Forelimb muscle (tissue), 1 donor: Measurements from ENCODE around the gene NBAS. TPM values are rescaled to one million over a fixed set of nuclear protein-coding genes. Genes with fewer than 3 reads are reported as not detected.
"Not testable (repeated sequence)": the region's sequence is repeated elsewhere in the genome, so short reads cannot be mapped to it uniquely, and the experiment has no call there.

ENCODE experiments used
- DNase-seq: peaks from one replicate; pipeline ENCODE4 v3.0.0-alpha.2; 2013; ENCODE audit warnings: low read depth
- polyA plus RNA-seq: library from polyadenylated mRNA; unstranded; fragments of 120-200 nt; gene quantifications from one replicate; pipeline ENCODE4 v1.2.1, GENCODE V29; 2013; ENCODE audit not compliant: insufficient read length

The NBAS gene
- polyA plus RNA-seq, 1 donor = 37.5 TPM

DNA sequence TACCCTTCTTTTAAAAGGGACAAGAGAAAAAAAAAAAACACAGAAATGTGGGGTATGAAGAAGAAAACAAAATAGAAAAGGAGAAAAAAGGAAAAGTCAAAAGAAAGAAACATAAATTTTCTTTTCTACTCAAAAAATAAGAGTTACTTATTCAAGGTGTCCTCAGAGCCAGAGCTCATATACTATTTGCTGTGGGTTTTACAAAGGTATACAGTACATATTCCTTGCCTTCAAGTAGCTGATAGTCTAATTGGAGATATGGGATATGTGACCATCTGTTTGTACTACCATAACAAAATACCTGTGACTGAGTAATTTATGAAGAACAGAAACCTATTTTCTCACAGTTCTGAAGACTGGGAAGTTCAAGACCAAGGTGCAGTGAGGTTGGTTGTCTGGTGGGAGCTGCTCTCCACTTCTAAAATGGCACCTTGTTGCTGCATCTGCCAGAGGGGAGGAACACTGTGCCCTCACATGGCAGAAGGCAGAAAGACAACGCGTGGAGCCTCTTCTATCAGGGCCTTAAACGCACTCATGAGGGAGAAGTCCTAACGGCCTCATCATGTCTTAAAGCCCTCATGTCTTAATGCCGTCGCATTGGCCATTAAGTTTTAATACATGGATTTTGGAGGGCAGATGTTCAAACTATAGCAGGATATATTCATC is 33.9 kb downstream of the NBAS start:
- DNase-seq = no peak

DNA sequence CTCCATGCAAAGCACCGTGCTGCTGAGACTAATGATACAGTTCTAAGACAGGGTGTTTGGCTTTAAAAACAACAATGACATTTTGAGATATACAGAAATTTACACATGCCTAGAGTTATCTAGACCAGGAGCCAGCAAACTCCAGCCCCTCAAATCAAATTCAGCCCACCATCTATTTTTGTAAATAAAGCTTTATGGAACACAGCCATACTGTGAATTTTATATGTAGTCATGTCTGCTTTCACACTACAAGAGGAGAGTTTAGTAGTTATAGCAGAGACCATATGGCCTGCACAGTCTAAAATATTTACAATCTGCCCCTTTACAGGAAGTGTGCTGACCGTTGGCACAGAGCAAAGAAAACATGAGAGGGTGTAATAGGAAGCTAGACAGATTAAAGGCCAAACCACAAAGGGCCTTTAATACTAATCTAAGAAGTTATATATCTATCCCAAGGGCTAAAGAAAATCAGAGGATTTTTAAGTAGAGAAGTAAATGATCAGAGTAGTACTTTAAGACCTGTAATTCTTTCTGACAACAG is 39.4 kb downstream of the NBAS start:
- DNase-seq = no peak

DNA sequence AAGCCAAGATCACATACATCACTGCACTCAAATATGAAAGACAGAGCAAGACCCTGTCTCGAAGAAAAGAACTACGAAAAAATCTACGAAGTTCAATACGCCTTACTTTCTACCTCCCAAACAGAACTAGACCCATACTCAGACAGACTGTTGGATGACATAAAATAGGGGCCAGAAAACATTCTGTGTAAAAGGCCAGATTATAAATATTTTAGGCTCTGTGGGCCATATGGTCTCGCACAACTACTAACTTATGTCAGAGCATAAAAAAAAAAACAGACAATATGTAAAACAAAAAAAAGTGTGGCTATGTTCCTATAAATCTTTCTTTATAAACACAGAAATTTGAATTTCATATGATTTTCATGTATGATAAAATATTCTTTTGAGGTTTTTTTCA is 40.8 kb downstream of the NBAS start:
- no peak for DNase-seq

DNA sequence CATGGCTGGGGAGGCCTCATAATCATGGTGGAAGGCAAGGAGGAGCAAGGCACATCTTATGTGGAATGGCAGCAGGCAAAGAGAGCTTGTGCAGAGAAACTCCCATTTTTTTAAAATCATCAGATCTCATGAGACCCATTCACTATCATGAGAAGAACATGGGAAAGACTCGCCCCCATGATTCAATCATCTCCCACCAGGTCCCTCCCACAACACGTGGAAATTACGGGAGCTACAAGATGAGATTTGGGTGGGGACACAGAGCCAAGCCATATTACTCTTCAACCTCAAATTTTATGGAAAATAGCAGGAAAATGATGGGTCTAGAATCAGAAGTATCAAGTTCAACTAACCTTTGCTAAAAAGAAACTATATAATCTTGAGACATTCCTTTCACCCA is 42.4 kb downstream of the NBAS start:
- DNase-seq = not testable (repeated sequence)

DNA sequence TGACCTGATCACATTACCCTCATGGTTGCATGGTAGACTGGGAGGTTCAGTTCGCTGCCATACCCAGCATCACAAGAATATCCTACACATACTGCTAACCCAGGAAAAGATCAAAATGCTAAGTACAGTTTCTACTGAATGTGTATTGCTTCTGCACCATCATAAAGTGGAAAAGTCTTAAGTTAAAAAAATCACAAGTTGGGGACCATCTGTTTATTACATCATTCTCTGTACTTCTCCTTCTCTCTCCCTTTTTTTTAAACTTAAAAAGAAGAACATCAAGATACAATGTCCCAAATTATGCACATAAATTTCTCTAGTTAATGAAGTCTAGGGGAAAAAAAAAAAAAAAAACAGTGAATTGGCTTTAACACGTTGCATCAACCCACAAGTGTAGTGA is 43.3 kb downstream of the NBAS start:
- no peak for DNase-seq

DNA sequence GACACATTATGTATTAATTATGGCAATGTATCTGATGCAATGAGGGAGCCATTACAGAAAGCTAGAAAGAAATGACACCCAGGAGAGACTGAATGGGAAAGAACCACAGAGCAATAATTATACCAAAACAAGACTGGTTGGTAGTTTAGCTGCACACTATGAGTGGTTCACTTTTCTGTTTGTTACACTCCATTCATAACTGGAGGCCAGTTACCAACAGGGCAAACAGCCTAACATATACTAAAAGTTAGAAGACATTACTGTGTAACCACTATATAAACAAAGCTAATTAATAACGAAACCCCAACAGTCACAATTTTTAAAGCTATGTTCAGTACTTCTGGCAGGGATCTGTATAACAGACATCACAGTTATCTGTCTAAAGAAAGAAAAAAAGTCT is 49.4 kb downstream of the NBAS start:
- no peak for DNase-seq

DNA sequence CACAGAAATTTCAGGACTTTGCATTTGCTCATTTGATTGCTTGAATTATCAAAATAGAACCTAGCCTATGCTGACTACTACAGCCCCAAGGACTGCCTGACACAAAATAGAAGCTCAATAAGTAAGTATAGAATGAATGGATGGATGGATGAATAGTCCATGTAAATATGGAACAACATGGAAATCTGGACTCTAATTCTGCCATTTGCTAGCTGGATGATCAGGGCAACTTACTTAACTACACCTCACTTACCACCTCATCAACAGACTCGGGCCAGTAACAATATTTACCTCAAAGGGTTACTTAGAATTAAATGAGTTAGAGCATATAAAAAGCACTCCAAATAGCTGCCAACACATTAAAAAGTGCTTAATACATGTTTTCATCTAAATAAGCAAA is 50.6 kb downstream of the NBAS start:
- DNase-seq = no peak

DNA sequence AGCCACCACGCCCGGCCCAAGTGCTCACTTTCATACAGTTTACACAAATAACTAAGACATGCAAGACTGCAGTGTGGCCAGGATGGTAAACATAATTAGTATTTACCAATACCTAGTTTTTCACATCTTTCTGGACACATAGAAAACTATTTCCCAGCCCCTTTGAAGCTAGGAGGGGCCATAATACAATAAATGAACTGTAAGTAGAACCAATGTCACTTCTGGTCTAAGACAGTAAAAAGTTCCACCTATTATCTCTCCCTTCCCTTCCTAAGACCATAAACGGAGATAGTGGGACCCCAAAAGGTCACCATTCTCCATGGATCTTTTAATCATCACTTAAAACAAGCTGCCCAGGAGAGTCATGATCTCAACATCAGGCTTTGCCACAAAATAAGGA is 51.0 kb downstream of the NBAS start:
- no peak for DNase-seq

DNA sequence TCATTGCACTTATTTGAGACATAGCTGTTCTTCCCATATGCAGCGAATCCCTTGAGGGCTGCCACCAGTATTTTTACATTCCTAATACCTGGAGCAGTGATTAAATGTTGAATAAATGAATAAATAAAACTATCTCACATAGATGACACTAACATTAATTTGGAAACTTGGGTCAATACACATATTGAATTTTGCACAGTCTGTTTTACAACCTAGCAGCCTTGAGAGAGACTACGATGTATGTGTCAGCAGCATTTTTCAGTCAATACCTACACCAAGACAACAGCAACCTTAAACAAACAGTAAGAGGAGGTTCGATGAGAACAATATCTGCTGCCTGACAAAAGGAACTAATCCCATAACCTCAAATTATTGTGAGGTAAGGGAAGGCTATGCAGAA is 53.4 kb downstream of the NBAS start:
- no peak for DNase-seq

DNA sequence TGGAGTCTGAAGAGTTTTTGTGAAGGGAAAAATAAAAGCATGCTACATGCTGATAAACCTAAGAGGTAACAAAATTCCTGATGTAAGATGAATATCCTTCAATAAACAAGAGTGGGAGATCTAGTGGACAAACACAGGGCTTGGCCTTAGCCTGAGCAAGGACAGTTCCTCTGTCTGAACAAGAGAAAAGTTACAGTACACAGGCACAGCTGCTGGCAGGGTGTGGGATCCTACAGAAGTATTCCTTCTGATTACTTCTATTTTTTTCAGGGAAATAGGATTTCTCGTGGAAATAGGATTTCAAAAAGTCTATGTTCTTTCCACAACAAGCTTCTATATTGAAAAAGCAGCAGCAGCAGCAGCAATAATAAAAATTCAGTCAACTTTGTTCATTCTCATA is 54.1 kb downstream of the NBAS start:
- no peak for DNase-seq

DNA sequence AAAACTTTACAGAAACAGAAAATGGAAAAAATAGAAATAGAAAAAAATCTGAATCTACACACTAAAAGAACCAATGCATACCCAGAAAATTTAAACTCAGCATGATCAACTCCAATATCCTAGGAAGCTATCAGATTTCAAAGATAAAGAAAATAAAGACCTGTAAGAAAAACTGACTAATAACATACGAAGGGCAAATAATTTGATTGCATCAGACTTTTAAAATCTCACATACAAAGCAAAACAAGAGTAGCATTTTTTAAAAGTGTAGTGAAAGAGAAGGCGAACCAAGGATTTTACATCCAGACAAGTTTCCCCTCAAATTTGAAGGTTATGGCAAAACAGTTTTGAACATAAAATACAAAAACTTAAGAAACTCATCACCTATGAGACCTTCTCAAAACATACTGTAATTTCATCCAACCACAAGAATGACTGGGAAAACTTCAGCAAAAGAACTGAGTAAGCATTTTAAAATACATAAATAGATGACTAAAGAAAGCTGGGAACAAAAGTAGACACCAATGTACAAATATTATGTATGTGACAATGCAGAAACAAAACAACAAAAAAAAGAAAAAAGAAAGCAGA is 54.8 kb downstream of the NBAS start:
- DNase-seq = no peak

DNA sequence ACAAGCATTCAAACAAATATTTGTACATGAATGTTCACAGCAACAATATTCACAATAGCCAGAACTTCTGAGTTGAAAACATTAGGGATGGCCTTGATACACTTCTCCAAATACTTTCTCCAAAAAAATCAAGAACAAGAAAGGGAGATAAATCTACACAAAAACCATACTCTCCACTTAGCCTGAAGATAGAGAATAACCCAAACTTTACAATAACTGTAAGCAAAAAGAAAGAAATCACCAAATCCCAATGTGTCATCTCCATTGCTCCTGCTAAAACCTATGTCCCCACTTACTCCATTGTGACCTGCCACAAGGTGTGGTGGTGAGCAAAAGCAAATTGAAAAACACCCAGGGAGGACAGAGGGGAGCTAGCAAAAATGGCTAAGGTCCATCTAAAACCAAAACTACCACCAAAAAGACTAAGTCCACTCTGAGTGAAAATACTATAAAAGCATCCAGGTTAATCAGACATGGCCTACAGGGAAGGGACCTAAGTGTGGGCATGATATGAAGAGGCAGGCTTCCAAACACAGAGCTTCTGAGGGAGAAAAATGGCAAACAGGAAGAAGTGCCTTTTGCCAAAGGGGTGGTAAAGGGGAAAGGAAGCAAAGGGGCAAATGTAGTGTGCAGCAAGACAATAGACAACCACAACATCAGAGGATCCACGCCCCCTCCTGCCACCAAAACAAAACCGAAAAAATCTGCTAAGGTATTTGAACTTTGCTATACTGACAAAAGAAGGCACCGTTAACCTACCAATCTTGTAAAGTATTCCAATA is 56.1 kb downstream of the NBAS start:
- DNase-seq = no peak

DNA sequence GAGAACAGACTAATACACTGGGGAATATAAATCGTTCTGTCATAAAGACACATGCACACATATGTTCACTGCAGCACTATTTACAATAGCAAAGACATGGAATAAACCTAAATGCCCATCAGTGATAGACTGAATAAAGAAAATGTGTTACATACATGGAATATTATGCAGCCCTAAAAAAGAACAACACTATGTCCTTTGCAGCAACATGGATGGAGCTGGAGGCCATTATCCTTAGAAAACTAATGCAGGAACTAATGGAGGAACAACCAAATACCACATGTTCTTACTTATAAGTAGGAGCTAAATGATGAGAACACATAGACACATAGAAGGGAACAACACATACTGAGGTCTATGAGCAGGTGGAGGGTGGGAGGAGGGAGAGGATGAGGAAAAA is 61.9 kb downstream of the NBAS start:
- DNase-seq = not testable (repeated sequence)

DNA sequence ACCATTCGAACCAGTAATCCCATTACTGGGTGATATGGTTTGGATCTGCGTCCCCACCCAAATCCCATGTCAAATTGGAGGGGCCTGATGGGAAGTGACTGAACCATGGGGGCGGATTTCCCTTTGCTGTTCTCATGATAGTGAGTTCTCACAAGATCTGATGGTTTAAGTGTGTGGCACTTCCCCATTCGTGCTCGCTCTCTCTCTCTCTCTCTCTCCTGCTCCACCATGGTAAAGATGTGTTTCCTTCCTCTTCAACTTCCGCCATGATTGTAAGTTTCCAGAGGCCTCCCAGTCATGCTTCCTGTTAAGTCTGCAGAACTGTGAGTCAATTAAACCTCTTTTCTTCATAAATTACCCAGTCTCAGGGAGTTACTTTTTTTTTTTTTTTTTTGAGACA is 62.6 kb downstream of the NBAS start:
- DNase-seq = no peak

DNA sequence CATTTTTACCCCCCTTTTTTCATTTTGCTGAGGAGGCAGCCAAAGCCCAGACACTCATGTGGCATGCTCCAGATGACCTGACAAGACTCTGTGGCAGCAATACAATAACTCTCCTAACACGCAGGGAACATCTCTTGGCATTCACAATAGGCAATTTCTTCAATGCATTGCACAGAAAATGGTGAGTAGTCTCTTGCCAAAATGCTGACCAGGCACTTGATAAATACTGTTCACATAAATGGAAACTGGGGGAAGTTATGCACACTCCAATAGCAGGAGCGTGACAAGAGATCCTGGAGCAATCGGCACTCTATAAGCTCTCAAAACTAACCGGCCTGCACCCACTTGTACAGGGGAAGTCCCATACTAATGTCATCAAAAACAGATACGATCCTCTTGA is 66.3 kb downstream of the NBAS start:
- no peak for DNase-seq

DNA sequence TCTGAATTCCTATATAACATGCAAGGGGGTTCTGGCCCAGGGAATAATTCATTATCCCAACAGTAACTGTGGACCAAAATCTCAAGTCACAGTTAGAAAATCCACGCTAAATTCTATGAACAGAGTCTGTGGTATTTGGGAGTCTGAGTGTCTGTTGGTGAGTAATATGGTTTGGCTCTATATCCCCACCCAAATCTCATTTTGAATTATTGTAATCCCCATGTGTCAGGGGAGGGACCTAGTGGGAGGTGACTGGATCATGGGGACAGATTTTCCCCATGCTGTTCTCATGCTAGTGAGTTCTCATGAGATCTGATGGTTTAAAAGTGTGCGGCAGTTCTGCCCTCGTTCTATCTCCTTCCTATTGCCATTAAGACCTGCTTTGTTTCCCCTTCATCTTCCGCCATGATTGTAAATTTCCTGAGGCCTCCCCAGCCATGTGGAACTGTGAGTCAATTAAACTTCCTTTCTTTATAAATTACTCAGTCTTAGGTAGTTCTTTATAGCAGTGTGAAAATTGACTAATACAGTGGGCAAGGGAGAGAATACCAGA is 68.3 kb downstream of the NBAS start:
- DNase-seq = no peak

DNA sequence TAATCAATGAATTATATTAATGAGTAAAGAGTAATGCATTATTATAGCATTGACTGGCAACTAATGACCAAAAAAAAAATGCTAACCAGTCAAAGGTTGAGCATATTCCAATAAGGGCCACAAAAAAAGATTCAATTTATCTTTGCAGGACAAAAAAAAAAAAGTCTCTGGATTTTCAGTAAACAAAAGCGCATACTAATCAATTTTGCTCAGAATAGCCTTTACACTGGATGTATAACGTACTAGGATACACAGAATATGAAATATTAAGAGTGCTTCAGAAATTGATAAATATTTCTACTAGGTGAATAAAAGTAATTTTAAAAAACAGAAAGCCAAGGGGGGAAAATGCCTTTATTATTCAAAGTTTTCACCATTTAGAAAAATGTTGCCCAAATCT is 74.4 kb downstream of the NBAS start:
- DNase-seq = no peak

DNA sequence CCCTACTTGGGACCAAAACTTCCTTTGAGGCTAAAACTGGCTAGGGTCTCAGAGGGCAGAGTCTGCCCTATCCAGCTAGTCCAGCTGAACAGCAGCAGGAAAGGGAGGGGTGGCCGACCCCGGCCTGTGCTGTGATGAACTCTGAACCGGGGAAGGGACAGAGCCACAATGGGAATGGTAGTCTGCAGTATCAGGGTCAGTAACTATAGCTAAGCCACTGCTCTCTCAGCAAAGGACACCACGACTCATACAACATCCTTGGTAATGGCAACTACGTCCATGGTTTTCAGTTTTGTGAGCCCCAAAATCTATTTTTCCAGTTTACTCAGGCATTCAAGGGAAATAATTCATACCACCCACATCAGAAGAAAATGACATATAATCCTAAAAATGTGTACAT is 75.2 kb downstream of the NBAS start:
- no peak for DNase-seq

DNA sequence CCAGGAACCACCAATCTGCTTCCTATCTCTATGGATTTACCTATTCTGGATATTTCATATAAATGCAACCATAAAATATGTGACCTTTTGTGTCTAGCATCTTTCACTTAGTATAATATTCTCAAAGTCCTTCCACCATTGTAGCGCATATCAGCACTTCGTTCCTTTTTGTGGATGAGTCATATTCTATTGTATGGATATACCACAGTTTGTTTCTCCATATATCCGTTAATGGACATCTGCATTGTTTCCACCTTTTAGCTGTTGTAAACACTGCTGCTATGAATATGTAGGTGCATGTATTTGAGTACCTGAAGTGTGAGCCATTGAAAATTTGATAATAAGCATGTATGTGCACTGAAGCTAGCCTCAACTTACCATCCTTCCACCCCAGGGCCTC is 80.1 kb downstream of the NBAS start:
- no peak for DNase-seq

DNA sequence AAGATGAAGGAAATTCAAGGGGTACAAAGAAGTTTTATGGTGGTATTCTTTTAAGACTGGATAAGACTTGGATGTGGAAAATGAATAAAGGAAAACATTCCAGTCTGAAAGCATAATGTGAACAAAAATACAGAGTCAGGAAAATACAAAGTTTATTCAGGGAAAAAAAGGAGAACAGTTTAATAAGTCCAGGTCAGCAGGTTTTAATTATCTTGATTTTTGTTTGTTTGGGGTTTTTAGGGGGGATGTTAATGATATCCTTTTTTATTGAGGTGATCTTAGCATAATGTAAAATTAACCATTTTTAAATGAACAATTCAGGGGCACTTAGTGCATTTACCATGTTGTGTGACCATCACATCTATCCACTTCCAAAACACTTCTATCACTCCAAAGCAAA is 80.6 kb downstream of the NBAS start:
- DNase-seq = no peak

DNA sequence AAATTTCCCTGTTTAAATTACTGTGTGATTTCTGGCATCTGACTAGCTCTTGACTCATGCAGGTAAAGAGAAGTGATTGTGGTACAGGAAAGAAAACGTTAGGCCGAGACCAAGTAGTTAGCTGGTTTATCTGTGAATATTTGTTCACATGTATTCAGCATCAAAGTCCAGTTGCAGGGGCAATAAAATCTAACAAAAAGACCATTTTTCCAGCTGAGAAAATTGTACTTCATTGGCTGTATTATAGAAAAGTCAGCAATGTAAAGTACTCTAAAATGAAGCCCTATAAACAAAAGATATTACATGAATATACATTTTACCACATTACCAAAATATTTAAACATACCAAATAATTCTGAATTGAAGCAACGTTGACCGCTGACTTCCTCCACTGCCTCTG is 88.3 kb downstream of the NBAS start:
- DNase-seq = no peak

DNA sequence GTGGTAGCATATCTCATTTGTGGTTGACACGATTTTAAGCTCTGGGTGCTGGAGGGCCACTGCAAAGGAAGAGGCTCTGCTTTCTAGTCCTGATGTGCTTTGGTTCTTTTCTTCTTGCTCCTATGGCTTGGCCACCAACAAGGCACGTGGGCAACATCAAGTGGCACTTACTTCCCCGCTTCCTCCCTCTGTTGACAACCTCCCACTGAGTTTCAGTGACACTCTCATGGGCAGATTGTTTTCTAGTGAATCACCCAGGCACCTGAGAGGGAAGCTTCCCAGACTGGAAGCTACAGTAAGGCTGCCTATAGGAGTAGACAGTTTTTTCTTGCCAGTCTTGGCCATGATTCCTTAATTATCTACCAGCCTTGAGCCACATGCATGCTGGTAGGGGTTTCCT is 89.0 kb downstream of the NBAS start:
- no peak for DNase-seq

DNA sequence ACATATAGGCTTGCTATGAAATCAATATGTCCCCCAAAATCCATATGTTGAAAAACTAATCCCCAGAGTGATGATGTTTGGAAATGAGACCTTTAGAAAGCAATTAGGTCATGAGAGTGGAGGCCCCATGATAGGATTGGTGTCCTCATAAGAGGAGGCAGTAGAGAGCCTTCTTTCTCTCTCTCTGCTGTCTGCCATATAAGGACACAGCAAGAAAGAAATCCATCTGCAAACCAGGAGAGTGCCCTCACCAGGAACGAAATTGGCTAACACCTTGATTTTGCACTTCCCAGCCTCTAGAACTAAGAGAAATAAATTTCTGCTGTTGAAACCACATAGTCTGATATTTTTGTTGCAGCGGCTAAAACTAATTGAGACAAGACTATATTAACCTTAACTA is 89.5 kb downstream of the NBAS start:
- no peak for DNase-seq
